ENCODE data around the gene MAD2L1BP.
"Not testable (repeated sequence)": the region's sequence is repeated elsewhere in the genome, so short reads cannot be mapped to it uniquely, and the experiment has no call there.

Gene MAD2L1BP

DNA sequence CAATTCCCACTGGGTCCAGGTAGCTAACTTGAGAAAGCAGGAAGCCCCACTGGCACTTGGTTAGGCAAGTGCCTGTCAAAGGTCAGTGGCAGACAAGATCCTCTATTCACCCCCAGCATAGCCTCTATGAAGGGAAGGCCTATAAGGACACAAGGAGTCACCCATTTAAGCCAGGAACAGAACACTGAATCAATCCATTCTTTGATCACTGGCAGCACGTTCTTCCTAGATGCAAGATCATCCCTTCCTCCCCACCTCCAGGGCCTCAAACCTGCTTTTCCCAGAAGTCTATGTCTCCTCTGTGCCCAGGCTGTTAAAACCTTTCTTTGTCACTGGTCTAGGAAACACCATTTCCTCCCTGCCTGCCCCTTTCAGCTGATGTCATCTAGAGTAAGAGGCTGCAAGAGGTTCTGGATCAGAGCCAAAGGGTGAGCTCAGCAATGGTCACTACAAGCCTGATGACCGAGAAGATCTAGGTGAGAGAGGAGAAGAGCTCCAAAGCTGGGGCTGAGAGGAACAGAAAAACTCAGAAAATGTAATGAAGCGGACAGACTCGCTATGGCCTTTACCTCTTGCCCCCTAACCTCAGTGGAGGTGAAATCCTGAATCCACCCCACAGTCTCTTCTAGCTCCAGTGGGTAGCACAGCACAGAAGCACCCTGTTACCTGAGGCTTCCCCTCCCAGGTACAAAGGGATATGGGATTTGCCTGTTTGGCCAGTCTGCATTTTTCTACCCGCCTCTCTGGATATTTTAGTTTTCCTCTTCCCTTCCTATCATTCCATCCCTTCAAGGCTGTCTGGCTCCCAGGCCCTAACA is 8.4 kb upstream of the MAD2L1BP start:
- no peak for DNase-seq

DNA sequence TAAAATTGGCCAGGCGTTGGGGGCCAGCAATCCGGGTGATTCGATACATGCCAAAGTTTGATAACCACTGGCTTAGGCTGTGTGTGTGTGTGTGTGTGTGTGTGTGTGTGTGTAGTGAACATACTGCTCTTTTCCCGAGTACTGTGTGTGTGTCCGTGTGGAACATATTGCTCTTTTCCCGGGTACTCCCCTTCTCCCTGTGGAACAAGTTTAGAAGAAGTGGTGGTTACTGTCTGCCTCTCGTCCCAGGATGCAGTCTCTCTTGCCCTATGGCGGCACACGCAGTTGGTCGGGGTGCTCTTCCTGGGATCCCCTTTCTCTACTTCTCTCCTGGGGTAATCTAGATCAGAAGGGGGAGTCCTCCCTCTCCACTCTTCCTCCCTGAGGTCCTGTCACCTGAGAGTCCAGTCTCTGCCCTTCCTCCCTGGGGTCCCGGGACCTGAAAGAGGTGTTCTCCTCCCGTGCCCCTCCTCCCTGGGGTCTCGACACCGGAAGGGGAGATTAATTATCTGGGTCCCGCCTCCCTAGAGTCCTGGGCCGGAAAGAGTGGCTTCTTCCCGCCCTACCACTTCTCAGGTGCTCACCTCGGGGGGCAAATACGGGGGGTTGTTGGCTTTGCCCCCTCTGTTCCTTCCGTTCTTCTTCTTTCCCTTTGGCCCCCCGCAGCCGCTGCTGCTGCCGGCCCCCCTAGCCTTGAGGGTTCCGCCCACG is 7.1 kb upstream of the MAD2L1BP start:
- DNase-seq = no peak

DNA sequence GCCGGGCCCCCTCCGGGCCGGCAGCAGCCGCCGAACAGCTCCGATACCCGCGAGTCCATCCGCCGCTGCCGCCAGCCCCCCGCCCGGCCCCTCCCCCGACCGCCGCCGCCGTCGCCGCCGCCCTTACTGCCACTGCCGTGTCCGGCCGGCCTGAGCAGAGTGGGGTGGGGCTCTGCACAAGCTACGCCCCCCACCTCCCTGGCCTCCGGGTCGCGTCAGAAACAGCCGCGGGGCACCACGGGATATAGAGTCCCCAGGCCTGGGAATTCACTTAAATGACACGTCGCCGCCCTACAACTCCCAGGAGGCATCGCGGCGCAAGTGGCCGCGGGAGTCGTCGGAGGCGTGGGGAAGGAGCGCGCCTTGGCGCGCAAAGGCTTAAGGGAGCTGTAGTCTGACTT is 6.5 kb upstream of the MAD2L1BP start, which contains the start of gene GTPBP2:
Gene GTPBP2 (minus strand): TSS at position 161 of the 401 bp plus-strand sequence. CDS start 102 bp downstream, at position 59.
- DNase-seq = peak; percentile 95

DNA sequence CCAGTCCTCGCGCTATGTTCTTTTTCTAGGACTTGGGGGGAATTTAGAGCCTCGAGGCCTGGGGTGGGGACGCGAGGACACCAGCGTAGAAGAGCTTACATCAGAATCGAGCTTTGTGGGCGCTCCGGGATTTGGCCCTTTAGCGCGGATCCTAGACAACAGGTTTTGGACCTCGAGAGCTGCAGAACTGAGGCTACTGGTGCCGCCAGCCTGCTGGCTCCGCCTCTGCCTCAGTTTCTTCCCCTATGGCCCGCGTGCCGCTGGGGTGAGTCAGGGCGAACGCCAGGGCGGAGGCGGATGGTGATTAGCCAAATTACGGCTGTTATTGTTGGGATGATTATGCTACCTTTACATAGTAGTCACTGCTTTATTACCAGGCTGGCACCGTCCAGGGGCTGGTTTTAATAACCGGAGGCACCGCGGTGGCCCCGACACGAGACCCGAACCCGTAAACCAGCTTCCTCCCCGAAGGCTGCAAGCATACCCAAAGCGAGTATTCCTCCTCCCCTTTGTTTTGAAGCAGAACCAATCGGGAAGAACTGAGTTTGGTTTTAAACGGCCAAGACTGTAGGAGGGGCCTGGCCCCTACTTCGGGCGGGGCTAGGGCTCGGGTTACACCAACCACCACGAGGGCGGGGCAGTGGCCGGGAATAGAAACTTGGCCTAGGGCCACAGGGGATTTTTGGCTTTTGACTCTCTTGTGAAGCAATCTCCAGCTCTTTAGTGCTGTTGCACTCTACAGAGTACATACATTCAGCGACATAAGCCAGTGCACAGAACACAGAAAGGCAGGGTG is 5.9 kb upstream of the MAD2L1BP start:
- peak; percentile 85 for DNase-seq

DNA sequence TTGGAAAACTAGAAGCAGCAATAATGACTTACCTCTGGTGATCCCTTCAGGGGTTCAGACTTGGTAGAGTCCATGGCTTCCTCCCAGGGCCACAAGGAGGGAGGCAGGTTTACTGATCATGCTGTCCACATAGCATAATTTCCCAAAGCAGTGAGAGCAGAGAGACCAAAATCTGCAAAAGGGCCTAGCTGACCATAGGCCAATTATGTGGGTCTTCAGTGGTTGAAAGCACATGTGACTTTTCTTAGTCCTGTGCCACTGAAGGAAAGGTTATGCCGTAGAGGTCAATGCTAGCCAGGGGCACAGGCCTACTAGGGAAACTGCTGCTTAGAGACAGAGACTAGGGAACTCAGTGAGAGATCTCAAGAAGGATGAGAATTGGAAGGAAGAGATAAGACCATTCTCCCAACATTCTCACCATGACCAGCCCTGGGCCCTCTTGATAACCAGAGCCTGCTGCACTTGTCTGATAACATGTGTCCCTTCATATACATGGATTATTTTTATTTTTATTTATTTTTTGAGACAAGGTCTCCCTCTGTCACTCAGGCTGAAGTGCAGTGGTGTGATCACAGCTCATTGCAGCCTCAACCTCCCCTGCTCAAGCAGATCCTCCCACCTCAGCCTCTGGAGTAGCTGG is 4.5 kb upstream of the MAD2L1BP start:
- DNase-seq = no peak

DNA sequence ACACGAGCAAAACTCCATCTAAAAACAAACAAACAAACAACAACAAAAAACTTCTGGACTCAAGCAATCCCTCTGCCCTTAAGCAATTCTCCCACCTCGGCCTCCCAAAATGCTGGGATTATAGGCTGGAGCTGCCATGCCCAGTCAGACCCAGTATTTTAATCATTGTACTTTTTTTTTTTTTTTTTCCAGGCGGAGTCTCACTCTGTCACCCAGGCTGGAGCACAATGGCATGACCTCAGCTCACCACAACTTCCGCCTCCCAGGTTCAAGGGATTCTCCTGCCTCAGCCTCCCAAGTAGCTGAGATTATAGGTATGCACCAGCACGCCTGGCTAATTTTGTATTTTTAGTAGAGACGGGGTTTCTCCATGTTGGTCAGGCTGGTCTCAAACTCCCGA is 2.6 kb upstream of the MAD2L1BP start:
- not testable (repeated sequence) for DNase-seq

DNA sequence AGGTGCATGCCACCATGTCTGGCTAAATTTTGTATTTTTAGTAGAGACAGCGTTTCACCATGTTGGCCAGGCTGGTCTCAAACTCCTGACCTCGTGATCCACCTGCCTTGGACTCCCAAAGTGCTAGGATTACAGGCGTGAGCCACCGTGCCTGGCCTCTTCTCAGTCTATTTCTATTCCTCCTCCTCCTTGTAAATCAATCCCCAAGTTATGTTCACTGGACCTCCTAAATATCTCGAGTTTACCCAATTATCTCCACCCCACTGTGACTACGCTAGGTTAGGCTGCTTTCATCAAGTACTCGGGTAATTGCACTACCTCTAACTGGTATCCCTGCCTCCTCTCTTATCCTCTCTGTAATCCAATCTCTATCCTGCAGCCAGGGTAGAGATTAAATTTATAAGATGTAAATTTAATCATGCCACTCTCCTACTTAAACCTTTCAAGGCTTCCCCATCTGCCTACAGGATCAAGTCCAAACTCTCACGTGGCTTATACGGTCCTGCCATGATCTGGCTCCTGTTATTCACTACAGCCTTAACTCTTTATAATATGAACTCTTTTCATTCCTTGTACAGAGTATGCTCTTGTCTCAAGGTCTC is 837 bp upstream of the MAD2L1BP start:
- no peak for DNase-seq

DNA sequence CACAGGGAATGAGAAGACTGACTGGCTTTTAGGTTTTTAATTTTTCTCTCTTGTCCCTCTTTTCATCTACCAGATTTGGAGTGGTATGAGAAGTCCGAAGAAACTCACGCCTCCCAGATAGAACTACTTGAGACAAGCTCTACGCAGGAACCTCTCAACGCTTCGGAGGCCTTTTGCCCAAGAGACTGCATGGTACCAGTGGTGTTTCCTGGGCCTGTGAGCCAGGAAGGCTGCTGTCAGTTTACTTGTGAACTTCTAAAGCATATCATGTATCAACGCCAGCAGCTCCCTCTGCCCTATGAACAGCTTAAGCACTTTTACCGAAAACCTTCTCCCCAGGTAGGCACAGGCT is 644 bp downstream of the MAD2L1BP start:
- DNase-seq = no peak

DNA sequence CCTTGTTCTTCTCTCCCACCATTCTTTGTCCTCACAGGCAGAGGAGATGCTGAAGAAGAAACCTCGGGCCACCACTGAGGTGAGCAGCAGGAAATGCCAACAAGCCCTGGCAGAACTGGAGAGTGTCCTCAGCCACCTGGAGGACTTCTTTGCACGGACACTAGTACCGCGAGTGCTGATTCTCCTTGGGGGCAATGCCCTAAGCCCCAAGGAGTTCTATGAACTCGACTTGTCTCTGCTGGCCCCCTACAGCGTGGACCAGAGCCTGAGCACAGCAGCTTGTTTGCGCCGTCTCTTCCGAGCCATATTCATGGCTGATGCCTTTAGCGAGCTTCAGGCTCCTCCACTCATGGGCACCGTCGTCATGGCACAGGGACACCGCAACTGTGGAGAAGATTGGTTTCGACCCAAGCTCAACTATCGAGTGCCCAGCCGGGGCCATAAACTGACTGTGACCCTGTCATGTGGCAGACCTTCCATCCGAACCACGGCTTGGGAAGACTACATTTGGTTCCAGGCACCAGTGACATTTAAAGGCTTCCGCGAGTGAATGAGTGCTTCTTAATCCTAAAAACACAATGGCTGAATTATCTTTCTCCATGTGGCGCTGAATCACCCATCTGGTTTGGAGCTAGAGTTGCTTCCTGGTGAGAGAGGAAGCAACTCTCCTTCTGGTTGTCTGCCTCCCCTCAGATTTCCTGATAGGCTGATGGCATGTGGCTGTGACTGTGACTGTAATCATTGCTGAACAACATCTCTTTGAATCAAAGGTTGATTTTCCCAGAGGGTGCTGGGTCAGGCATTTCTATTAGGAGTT is 4.6 kb downstream of the MAD2L1BP start:
- no peak for DNase-seq

DNA sequence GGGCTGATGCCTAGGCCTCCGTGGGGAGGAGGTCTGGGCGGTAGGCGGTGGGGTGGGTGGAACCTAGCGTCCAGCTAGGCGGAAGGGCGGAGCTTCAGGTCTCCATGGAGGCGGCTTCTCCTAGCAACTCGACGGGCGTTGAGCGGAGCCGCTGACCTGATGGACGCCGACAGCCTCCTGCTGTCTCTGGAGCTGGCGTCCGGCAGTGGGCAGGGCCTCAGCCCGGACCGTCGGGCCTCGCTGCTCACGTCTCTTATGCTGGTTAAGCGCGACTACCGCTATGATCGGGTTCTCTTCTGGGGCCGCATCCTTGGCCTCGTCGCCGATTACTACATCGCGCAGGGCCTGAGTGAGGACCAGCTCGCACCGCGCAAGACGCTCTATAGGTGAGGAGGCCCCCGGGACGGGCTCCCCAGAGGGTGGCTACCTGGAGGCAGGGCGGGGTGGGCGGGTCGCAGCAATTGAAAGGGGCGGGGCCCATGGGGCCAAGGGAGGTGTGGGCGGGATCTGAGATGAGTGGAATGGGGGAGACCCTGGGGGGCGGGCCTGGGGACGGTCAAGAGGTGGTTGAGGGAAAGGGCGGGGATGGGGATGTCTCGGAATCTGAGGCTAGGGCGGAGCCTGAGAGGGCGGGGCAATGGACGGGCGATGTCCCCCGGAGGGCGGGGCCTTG is 9.4 kb downstream of the MAD2L1BP start, which contains the start of gene RSPH9:
Gene RSPH9 (plus strand): TSS at position 97 of the 673 bp plus-strand sequence. CDS start 63 bp downstream, at position 160.
- DNase-seq = peak; percentile 55

DNA sequence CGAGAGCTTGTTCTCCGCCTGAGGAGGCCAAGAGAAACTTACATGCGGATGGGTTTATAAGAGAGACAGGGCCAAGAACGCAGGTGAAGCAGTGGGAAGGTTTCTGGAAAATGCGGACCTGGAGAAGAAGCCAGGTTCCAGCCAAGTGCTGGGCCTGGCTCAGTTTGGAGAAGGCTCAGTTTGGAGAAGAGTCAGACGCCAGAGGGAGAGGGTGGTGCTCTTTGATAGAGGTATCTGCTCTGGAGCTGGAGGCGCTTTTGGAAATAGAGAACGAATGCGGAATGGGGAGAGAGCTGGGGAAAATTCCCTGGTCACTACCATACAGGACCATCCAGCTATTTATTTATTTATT is 9.9 kb downstream of the MAD2L1BP start:
- DNase-seq = no peak

DNA sequence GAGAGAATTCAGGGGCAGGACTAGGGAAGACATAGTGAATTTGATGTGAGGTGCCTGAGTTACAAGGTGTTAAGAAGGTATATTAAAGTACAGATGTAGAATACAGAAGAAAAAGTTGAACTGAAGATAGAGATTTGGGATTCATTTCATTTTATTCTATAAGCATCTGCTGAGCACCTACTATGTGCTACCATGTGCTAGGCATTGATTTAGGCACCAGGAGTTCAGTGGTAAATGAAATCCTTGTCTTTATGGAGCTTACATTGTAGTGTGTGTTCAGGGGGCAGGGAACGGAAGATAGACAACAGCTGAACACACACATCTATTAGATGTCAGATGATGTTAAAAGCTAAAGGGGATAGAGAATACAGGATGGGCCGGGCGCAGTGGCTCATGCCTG is 12.0 kb downstream of the MAD2L1BP start:
- no peak for DNase-seq

DNA sequence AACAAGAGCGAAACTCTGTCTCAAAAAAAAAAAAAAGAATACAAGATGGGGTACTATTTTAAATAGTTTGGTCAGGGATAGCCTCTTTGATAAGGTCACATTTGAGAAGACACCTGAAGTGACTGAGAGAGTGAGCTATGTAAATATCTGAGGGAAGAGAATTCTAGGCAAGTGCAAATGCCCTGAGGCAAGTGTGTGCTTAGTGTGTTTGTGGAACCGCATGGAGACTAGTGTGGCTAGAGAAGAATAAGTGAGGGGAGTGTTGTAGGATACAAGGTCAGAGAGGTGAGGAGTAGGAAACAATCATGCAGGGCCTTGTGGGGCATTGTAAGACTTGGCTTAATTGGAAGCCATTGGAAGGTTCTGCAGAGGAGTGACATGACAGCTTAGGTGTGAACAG is 12.6 kb downstream of the MAD2L1BP start:
- no peak for DNase-seq

DNA sequence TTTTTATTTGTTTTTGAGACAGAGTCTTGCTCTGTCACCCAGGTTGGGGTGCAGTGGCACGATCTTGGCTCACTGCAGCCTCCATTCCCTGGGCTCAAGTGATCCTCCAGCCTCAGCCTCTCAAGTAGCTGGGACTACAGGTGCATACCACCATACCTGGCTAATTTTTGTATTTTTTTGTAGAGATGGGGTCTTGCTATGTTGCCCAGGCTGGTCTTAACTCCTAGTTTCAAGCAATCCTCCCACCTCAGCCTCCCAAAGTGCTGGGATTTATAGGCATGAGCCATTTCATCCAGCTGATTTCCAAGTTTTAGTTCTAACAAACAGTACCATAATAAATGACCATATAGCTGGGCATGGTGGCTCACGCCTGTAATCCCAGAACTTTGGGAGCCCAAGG is 17.2 kb downstream of the MAD2L1BP start:
- DNase-seq = not testable (repeated sequence)

DNA sequence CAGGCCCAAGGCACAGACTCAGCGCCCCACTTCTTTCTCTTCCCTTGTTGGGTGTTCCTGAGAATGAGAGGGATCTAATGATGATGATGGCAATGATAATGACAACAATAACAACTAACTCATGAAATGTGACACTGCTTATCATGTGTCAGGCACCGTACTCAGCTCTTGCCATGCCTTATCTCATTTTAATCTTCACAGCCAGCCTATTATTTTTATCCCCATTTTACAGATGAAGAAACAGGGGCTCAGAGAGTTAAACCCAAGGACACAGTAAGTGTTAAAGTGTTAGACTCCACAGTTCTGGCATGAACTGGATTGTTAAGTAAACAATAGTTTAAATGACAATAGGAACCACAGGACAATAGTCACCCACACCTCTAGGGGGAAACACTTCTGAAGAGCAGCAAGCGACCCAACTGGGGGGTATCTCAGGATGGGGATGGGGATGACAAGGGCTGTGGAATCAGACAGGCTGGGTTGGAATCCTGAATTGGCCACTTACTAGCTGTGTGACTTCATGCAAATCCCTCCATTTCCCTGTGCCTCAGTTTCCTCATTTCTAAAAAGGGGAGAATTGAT is 21.7 kb downstream of the MAD2L1BP start:
- no peak for DNase-seq

DNA sequence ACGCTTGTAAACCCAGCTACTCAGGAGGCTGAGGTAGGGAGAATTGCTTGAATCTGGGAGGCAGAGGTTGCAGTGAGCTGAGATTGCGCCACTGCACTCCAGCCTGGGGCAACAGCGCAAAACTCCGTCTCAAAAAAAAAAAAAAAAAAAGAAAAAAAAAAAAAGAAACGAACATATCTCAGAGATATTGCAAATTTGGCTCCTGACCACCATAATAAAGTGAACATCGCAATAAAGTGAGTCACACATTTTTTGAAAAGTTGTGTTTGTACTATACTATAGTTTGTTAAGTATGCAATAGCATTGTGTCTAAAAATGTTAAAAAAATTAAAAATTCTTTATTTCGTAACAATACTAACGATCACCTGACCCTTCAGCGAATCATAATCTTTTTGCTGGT is 22.5 kb downstream of the MAD2L1BP start:
- DNase-seq = no peak

DNA sequence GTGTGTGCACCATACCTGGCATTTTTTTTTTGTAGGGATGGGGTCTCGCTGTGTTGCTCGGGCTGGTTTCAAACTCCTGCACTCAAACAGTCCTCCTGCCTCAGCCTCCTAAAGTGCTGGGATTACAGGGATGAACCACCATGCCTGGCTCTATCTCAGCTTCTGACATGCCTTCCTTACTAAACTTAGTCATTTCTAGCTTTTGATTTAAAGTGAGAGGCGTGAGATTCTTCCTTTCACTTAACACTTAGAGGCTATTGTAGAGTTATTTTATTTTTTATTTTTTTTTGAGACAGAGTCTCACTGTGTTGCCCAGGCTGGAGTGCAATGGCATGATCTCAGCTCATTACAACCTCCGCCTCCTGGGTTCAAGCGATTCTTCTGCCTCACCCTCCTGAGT is 27.3 kb downstream of the MAD2L1BP start:
- not testable (repeated sequence) for DNase-seq

DNA sequence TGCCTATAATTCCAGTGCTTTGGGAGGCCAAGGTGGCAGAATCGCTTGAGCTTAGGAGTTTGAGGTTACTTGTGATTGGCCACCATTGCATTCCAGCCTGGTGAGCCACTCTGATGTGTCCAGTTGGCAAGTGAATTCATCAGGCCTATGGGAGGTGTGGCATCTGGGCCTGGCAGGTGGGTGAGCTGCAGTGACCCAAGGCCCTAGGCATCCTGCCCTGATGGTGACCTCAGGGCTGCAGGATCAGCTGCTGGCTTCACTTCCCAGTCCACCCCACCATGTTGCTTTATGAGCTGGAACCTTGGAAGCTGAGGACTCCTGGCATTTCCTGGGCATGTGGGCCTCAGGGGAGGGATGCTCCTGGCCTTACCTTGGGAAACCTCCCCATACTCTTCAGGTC is 29.7 kb downstream of the MAD2L1BP start:
- DNase-seq = no peak

DNA sequence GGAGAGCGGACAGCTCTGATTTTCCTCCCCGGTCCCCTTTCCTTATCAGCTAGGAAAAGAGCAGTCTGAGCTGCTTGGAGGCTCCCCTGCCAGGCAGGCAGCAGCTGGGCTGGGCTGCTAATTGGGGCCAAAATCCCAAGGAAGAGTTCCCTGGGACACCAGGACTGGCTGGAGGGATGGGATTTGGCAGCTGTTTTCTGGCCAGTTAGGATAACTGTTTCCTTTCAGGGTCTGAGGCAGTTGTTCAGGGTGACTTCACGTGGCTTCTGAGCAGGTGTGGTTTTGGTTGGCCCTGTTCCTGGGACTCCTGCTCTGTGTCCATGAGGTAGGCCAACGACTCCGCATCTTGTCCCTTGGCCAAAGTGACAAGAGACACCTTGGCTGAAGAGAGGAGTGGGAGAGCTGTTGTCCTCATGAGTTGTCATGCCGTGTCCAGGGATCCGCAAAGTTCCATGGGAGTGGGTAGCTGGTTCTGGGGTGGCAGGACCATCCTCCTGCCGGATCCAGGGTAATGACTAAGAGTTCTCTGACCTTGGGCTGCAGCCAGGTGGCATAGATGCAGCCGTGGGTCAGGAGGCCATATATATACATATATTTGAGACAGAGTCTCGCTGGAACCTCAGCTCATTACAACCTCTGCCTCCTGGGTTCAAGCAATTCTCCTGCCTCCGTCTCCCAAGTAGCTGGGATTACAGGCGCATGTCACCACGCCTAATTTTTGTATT is 30.7 kb downstream of the MAD2L1BP start:
- DNase-seq = no peak

Measured in NCI-H526 treated with DMSO at 0.1 percent for 48 hours (cell line).